HG03196 (cell line): Measurements from ENCODE around the gene PAK5.

Experiments
- ATAC-seq: cut with Tn5 transposase; IDR thresholded peaks from one replicate; pipeline ENCODE4 v1.9.1; 2021; ENCODE audit not compliant: unreplicated experiment

The PAK5 gene

DNA sequence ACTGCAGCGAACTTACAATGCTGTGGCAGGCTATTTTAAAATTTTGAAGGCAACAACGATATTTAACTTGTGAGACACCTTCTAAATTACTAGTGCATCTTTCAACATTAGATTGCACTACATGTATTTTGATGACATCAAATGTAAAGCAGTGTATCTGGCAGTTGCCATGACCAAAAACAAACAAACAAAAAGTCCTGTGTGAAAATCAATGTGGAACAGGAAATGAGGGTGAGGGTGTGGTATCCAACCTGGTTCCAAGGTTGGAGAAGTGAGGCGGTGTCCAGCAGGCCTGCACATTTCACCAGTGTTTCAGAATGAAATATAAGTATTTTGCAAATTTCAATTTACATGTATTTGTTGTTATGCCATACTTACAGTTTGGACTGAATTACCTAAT lies 212.5 kb downstream of the PAK5 start:
- ATAC-seq, result no peak

DNA sequence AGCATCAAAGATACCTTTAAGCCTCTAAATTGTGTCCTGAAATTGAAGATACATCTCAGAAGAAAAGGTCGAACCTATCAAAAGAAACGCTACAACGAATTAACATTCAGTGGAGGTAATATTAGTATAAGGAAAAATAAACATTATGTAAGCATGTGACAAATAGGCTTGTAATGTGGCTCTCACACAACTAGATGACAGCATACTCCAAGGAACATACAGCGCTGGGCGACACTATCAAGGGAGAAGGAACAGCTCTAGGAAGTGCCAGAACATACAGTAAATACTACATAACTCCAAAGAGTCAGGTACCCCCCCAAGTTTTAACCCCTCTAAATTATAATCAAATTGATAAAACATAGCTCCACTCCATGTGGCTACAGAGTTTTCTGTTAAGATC lies 220.9 kb downstream of the PAK5 start:
- ATAC-seq, result no peak

DNA sequence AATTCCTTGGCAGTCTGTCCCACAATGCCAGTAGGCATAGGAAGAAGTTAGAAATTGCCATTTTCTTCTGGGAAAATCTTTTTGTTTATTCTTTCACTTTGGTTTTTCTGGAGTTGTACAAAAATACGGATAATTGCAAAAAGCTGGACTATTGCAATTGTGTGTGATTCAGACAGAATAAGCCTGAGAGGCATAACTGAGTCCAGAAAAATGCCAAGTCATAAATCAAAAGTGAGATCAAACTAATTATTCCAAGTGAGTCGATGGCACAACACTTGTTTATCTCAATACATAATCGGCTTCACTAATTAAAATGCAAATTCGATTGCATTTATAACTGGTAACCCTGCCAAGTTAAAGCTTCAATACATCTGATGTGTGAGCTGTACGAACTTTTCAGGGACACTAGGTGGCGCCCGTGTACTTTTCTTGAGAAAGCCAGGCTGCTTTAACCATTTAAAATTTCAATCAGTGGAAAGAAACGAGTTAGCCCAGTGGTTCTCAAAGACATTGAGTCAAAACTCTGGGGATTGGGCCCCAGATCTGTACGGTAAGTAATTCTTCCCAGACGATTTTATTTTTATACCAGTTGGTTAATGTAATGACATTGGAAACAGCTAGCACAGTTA lies 221.9 kb downstream of the PAK5 start:
- peak; percentile 41 for ATAC-seq

DNA sequence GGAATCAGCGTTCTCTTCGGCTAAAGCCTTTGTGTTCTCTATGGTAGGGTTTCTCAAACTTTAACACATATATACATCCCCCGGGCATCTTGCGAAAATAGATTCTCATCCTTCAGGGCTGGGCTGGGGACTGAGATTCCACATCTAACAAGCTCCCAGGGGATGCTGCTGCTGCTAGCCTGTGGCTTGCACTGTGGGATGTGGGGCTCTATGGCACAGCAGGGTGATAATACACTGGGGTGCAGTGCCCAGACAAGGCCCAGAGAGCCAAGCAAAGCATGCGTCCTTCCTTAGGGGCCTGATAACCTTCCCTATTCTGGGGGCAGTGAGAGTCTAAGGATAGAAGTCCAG lies 222.4 kb downstream of the PAK5 start:
- peak; percentile 12 for ATAC-seq

DNA sequence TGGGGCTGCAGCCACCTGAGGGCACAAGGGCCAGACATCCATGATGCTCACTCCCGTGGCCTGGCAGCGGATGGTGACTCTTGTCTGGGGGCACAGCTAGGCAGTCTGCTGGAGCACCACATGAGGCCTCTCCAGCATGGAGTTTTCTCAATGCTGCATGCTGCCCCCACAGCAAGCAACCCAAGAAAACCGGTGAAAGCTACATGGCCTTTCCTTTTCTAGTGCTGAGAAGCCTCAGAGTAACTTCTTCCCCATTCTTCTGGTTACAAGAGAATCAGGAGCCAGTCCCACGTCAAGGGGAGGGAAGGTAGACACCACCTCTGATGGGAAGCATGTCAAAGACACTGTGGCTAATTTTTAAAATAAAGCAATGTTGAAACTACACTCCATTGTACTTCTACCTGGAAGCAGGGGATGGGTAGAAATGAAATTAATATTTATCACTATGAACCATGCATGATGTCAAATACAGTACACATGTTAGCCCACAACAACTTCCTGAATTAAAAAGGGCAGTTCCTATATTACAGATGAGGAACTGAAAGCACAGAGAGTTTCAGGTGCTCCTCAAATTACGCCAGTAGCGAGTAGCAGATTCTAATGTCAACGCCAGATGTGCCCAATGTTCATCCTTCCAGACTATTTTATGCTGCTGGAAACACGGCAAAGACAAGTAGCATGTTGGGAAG lies 223.0 kb downstream of the PAK5 start:
- ATAC-seq, result peak; percentile 98

DNA sequence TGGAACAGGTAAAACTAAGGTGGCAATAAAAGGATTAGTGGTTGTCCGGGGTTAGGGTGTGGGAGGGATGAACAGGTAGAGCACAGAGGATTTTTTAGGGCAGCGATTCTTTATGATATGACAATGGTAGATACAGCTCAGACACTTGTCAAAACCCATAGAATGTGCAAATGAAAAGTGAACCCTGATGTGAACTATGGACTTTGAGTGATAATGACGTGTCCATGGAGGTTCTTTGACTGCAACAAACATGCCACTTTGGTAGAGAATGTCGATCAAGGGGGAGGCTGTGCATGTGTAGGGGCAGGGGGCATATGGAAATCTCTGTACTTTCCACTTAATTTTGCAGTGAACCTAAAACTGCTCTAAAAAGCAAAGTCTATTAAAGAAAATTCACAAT lies 223.8 kb downstream of the PAK5 start:
- ATAC-seq, result no peak

DNA sequence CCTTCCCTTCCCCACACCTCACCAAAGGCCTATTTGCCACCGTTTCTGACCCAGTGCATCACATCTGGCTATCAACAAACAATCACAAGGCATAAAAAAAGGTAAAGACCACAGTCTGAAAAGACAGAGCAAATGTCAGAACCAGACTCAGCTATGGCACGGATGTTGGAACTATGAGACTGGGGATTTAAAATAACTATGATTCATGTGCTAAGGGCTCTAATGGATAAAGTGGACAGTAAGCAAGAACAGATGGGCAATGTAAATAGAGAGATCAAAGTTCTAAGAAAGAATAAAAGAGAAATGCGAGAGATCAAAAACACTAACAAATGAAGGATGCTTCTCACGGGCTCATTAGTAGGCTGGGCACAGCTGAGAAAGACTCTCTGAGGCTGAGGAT lies 225.0 kb downstream of the PAK5 start:
- no peak for ATAC-seq

DNA sequence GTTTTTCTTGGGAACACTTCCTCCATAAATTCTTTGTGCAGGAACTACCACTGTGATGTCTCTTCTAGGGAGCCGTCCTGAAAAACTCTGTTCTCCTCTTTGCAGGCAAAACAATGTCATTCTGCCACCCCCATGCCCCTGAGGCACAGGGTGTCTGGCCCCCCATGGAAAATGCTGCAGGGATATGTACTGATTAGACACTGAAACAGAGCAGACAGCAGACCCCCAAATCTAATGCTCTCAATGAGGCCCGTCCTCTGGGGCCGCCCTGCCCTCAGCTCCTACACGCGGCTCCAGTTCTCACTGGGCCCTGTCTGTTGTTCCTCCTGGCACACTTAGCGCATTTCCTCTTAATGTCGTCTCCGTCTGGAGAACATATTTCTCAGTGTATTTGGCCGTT lies 227.0 kb downstream of the PAK5 start:
- no peak for ATAC-seq

DNA sequence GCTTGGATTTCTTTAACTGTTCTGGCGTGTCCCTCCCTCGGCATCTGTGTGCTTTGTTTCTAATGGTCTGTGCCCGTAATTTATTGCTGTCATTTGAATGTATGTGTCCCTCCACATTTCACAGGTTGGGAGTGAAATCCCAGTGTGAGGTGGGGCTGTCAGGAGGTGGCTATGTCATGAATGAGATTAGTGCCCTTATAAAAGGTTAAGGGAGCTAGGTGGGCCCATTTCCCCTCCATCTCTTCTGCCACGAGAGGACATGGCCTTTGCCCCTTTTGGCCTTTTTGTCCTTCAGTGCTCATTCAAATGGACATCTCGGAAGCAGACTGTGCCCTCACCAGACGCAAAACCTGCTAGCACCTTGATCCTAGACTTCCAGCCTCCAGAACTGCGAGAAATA lies 228.2 kb downstream of the PAK5 start:
- no peak for ATAC-seq

DNA sequence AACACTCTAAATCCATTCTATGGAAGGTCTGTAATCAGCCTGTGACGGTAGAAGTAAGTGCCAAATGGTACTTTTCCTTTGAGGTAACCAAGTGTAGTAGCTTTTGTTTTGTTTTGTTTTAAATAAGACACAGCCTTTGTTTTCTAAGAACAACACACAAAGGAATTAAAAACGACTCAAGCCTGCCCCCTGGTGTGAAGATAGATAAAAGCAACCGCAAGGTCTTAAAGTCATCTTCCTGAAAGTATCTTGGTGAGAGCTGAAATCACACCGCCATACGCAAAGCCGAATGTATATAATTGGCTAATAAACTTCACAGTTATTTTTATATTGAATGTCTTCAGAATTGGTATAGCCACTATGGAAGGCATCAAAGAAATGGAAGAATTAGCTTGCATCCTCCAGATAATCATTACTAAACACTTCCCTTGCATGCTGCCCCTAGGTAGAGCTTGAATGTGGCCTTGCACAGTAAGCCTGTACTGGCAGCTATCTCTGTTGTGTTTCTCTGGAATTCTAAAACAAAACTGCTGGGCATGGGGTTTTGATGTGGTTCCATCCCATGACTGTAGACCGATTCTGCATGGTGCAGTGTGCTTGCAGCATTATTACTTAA lies 228.9 kb downstream of the PAK5 start:
- no peak for ATAC-seq

DNA sequence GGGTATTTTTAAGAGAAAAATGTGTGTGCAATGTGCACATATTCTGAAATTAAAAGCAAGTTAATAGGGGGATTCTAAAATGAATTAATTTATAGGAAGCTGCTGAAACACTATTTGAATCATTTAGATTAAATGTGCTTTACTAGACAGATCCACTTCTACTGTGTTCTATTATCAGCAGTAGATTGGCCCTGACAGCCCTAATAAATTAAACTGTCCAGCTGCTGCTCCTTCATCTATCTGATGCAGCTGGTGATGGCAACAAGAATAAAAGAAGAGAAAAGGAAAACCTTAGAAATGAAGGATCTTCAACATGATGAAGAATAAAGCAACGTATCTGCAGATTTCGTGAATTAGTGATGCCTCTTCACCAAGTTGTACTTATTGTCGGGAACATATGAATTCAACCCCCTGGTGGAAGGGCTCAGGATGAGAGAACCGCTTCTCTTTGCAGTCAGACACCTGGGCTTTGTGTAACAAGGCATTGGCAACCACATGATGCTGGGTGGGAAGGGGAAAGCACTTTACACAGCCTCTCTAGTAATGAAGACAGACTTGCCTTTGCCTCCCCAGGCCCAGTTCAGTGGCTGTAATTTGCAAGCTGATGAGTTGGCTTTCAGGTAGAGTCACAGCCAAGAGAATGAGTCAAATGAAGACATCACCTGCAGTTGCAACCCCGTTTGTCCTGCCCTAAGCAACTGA lies 230.1 kb downstream of the PAK5 start:
- no peak for ATAC-seq

DNA sequence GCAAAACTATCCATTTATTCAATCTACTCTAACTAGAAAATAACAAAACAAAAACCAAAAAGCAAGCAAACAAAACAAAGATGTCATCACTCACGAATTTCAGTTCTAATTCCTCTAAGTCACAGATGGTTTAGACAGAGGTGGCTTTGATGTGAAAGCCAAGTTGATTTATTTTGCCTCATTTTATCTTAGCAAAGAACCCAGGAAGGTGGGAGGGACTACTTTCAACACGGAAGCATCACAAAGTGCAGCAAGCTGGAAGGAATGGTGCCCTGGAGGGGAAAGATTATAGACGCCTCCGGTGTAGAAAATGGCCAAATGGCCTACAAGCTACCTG lies 236.1 kb downstream of the PAK5 start:
- no peak for ATAC-seq

DNA sequence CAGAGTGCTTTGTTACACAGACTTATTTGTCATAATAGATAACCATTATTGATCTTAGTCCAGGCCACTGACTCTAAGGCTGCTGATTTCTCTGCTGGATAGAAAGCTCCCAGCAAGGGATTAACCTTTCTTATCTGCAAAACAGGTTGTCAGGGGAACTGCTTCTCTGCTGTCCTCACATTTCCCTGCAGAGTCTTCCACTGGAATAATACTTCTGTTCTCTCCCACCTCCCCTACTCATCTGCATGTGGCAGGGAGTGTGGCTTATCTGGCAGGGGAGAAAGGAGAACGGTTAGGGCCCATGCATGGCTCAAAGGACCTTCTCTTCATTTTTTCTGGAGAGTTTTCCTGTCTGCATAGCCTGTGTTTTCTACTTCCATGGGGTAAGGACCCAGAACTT lies 238.3 kb downstream of the PAK5 start:
- no peak for ATAC-seq

DNA sequence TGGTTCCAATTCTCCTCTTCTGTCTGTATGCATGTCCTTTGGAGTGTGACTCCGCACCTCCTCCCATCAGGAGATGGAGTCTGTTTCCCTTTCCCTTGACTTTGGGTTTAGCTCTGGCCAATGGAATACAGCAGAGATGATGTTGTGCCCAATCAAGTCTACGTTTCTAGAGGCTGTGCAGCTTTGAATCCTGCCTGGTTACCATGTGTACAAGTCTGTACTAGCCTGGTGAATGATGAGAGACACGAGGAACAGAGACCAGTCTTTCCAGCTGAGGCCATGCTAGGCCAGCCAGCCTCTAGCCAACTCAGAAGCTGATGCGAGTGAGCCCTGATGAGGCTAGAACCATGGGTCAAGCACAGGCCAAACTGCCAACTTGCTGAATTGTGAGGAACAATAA lies 241.3 kb downstream of the PAK5 start:
- ATAC-seq, result no peak

DNA sequence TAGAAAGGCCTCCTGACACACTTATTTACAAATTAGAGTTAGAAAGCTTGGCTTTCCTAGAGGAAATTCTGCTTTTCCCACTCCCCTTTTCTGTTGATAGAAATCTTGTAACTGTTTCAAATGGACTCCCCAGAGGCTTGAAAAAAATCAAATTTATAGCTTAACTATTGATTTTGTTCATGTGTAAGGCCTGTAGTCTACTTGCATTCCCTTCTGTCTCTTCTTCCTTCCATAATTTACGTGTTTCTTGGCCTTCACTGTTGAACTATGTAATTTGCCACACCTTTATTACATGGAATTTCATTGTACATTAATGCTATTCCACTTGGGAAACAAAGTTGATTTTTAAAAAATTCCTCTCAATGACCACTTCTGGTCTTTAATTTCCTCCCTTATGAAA lies 243.1 kb downstream of the PAK5 start:
- ATAC-seq, result no peak

DNA sequence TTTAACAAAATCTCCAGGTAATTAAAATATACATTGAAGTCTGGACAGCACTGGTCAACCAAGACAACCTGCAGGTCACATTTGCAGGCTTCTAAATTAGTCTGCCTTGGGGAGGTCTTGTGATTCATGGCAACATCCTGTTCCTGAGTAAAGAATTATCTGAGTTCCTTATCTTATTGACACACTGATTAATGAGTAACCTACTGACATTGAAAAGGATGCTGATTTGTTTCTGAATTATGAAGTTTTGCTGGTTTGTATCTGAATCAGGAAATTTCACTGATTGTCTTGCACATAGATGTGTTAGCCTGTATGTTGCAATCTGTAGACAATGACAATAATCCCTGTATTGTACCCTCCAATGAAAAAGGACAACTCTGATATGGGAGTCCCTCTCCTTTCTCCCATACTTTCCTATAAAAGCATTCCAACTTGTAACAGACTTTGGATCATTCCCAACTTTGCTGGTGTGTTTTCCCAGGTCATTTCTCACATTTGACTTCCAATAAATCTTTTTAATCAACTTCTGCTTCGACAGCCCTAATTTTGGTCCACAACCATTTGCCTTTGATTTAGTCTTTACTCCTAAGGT lies 244.5 kb downstream of the PAK5 start:
- no peak for ATAC-seq

DNA sequence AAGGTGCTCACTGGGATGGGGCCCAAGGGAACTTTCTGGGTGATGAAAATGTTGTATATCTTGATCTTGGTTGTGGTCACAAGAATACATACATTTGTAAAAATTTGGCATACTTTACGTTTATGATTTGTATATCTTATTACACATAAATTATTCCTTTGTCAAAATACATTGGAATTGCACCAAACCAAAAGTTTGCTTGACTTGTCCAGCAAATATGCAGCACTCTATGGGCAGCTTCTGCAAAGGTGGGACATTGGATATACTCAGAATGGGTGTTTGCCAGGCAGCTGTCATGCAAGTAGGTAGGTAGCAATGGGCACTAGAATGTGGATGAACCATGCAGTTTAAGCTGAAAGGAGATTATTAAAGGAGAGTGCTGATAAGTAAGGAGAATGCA lies 246.5 kb downstream of the PAK5 start:
- ATAC-seq, result no peak

DNA sequence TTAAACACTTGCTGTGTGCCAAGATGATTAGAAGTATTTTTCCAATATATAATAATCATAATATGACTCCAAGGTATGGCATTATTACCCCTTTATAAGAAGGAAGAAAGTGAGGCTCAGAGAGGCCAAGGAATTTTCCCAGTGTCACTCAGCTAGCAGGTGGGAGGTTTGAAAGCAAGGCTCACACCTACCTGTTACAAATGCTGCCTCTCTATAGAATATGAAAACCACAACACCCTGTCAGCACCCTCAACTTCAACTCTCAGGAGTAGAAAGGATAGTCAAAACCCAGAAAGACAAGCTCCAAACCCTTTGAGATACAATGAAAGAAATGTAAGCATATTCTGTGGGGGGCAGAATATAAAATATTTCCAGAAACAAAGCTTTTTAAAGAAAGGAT lies 247.8 kb downstream of the PAK5 start:
- ATAC-seq, result no peak

DNA sequence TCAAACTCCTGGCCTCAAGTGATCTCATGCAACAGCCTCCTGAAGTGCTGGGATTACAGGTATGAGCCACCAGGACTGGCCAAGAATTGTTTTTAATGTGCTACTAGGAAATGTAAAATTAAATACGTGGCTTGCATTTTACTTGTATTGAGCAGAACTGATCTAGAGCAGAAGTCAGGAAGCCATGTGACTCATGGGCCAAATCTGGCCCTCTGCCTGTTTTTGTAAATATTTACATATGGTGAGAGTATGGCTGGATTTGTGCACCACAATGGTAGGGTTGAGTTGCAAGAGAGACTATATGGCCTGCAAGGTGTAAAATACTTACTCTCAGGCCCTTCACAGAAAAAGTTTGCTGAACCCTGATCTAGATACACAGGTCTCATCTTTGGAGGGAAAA lies 248.7 kb downstream of the PAK5 start:
- ATAC-seq, result no peak

DNA sequence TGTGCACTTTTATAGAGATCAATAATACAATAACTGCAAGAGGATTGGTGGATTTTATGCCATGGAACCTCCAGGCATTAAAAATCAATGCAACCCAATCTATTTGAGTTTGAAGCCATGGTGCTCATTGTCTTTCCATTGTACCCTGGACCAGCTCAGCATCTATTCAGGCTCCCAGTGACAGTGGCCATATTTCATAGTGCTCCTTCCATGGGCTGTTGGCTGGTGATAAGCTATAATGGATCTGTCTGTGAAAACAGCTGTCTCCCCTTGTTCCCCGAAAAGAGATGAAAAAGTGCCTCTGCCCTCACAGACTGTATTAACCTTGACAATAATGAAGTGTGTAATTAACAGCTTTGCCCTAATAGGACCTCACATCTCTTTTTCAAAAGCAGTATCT lies 250.2 kb downstream of the PAK5 start:
- no peak for ATAC-seq

DNA sequence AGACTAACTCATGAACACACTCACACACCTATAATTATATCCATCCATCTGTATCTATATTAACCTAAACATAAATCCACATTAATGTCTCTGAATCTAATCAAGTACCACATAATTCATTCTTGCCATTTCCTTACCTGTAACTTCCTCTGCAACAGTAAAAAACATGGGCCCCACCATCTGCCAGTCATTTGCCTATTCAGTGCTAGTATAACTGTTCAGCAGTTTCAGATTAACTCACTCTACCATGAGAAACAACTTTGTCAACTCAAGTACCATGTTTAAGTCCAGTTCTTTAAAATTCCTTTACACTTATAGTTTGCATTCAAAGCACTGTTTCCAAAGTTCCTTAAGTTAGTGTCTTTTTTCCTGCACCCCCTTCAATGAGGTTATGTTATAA lies 255.7 kb downstream of the PAK5 start:
- ATAC-seq, result no peak

DNA sequence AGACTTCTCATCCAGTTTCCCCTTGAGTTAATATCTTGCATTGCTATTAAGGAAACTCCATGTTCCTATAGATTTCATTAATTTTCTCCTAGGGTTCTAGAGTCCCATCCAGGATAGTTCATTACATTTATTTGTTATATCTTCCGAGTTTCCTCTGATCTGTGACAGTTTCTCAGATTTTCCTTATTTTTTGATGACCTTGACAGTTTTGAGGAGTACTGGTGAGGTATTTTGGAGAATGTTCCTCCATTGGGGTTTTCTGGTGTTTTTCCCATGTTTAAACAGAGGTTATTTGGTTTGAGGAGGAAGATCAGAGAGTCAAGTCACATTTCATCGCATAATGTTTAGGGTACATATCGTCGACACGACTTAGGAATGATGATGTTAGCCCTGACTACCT lies 256.7 kb downstream of the PAK5 start:
- ATAC-seq, result no peak
